Caco-2 (cell line): ENCODE data around the gene REC8. TPM values are rescaled to one million over a fixed set of nuclear protein-coding genes. Genes with fewer than 3 reads are reported as not detected.

Experiments
- BruUV-seq: library from RNA; stranded (reverse); fragments of 400-500 nt; replicated peaks from 2 replicates; lab custom pipeline; 2021; lab: Mats Ljungman, UMichigan
- CTCF ChIA-PET: fragments of 300-600 bp; sonication (Branson Sonifier 250); formaldehyde crosslinking; loops from one replicate; lab custom pipeline; 2022; ENCODE audit warnings: antibody characterized with exemption; lab: Charles Lee
- POLR2A ChIA-PET: fragments of 300-600 bp; sonication (Branson Sonifier 250); formaldehyde crosslinking; loops from one replicate; lab custom pipeline; 2022; ENCODE audit warnings: antibody characterized with exemption; lab: Charles Lee
- DNase-seq, 2 experiments: peaks; one replicate each; pipeline versions ENCODE4 v3.0.0 to v3.0.0-alpha.2; 2020 to 2022
- H3K27me3 ChIP-seq: replicated peaks from 2 replicates; pipeline ENCODE4 v1.6.0; 2011; ENCODE audit warnings: low read length; ENCODE audit not compliant: control insufficient read depth, insufficient read depth
- H3K36me3 ChIP-seq: 2 replicates; pipeline ENCODE4 v1.5.1; 2011; ENCODE audit warnings: low read length; ENCODE audit not compliant: control insufficient read depth, insufficient read depth
- H3K4me1 ChIP-seq: fragments of 250-450 bp; sonication (Bioruptor Pico); 2 replicates; pipeline ENCODE4 v1.5.1; 2020; ENCODE audit warnings: mild to moderate bottlenecking
- H3K4me3 ChIP-seq: 2 replicates; pipeline ENCODE4 v1.5.1; 2011; ENCODE audit warnings: low read depth, mild to moderate bottlenecking, control low read depth, low read length
- H3K9me3 ChIP-seq: fragments of 250-450 bp; sonication (Bioruptor Pico); 2 replicates; pipeline ENCODE4 v1.5.1; 2020; ENCODE audit warnings: mild to moderate bottlenecking, moderate library complexity
- H3K27ac Mint-ChIP-seq: one replicate; pipeline ENCODE4 v1.8.0; 2022; ENCODE audit warnings: mixed read lengths; ENCODE audit not compliant: unreplicated experiment
- H3K27me3 Mint-ChIP-seq: one replicate; pipeline ENCODE4 v1.8.0; 2022; ENCODE audit warnings: mixed read lengths; ENCODE audit not compliant: insufficient read depth, unreplicated experiment
- H3K36me3 Mint-ChIP-seq: one replicate; pipeline ENCODE4 v1.8.0; 2022; ENCODE audit warnings: mild to moderate bottlenecking, mixed read lengths; ENCODE audit not compliant: insufficient read depth, unreplicated experiment
- H3K4me1 Mint-ChIP-seq: one replicate; pipeline ENCODE4 v1.8.0; 2022; ENCODE audit warnings: low read depth, mixed read lengths; ENCODE audit not compliant: unreplicated experiment
- H3K4me3 Mint-ChIP-seq: one replicate; pipeline ENCODE4 v1.8.0; 2022; ENCODE audit warnings: mild to moderate bottlenecking, moderate library complexity, mixed read lengths; ENCODE audit not compliant: unreplicated experiment
- H3K9me3 Mint-ChIP-seq: one replicate; pipeline ENCODE4 v1.8.0; 2022; ENCODE audit warnings: mixed read lengths; ENCODE audit not compliant: unreplicated experiment
- CTCF ChIP-seq, 2 experiments: fragments of 200-600 bp in 1 of 2; IDR thresholded peaks; 1 replicate in 1 of 2; 2 replicates in 1 of 2; pipeline versions ENCODE4 v1.5.1 to v1.8.0; 2011 to 2022; ENCODE audit warnings: antibody characterized with exemption in 1 of 2, control low read depth in 1 of 2, inconsistent platforms in 1 of 2, low read depth in 1 of 2, low read length in 1 of 2, mild to moderate bottlenecking in 1 of 2, moderate library complexity in 1 of 2; ENCODE audit not compliant: insufficient read depth in 1 of 2, severe bottlenecking in 1 of 2, unreplicated experiment in 1 of 2
- intact Hi-C: fragments of 100-400 bp; cut with micrococcal nuclease; formaldehyde crosslinking; loops from one replicate; pipeline ENCODE4 v1.10.0; 2022; ENCODE audit not compliant: unreplicated experiment
- total RNA-seq: library from RNA; stranded (reverse); gene quantifications from 2 replicates; pipeline ENCODE4 v1.2.3, GENCODE V29; 2022

Gene REC8
- total RNA-seq, 1 experiment from 2014 or later, result 8.4 TPM

GRCh38 chr14:24123424-24124417 is 48.2 kb upstream of the REC8 start:
- intact Hi-C loops, result no loop called here
- no peak for DNase-seq
- Mint-ChIP-seq H3K36me3 (peaks cover 14% of the 10 kb centered on the region), H3K4me1 (no peaks in the 10 kb centered on the region), H3K27me3 (no peaks in the 10 kb centered on the region), H3K9me3 (no peaks in the 10 kb centered on the region), H3K27ac (no peak overlapping the region), H3K4me3 (no peak overlapping the region)
- BruUV-seq, result TSS peak; percentile 34
- ChIA-PET CTCF (interaction anchor here (0.6 kb wide), 1 partner anchor 1461 kb away, joined by 3 read pairs; no protein-coding TSS in a partner anchor), POLR2A (interaction anchor here (2.8 kb wide), 1 partner anchor 9 kb away, joined by 15 read pairs; the partner anchor contains the start of genes DCAF11 and NRL)
- no peaks in the 10 kb centered on the region for H3K4me1 ChIP-seq
- TF ChIP-seq CTCF (IDR thresholded peaks at IDR 0.05; ENCODE audit: insufficient read depth in 1 of 2, low read depth in 1 of 2, low read length in 1 of 2, severe bottlenecking in 1 of 2, unreplicated experiment in 1 of 2), result no peak
- H3K36me3 ChIP-seq, result peaks cover 4% of the 10 kb centered on the region
- H3K4me3 ChIP-seq, result no peak overlapping the region
- no peaks in the 10 kb centered on the region for H3K9me3 ChIP-seq
- no peaks in the 10 kb centered on the region for H3K27me3 ChIP-seq

- ChIA-PET POLR2A (interaction anchor here (2.8 kb wide), 1 partner anchor 12 kb away, joined by 15 read pairs; the partner anchor contains the start of genes DCAF11 and NRL), CTCF (interaction anchor here (1.2 kb wide), 2 partner anchors 12 to 18 kb away, joined by 3 to 4 read pairs; partner anchors contain the start of genes DCAF11 and NRL)
- no peak overlapping the region for H3K4me3 ChIP-seq
- no peaks in the 10 kb centered on the region for H3K36me3 Mint-ChIP-seq
- H3K4me3 Mint-ChIP-seq, result no peak overlapping the region
- no peak for TF ChIP-seq CTCF (IDR thresholded peaks at IDR 0.05; ENCODE audit: insufficient read depth in 1 of 2, low read depth in 1 of 2, low read length in 1 of 2, severe bottlenecking in 1 of 2, unreplicated experiment in 1 of 2)
- no peaks in the 10 kb centered on the region for H3K9me3 Mint-ChIP-seq
- H3K27me3 Mint-ChIP-seq, result no peaks in the 10 kb centered on the region
- H3K27ac Mint-ChIP-seq, result no peak overlapping the region
- no peaks in the 10 kb centered on the region for H3K9me3 ChIP-seq
- H3K27me3 ChIP-seq, result no peaks in the 10 kb centered on the region
- H3K4me1 ChIP-seq, result no peaks in the 10 kb centered on the region
- intact Hi-C loops, result no loop called here
- no peaks in the 10 kb centered on the region for H3K4me1 Mint-ChIP-seq
- H3K36me3 ChIP-seq, result no peaks in the 10 kb centered on the region; the same call in 1 of the 2 replicates
- no peak for DNase-seq
- no TSS peak for BruUV-seq
Measured at GRCh38 chr14:24126939-24127338, 44.9 kb upstream of the REC8 start.

GRCh38 chr14:24127673-24128072 is 44.2 kb upstream of the REC8 start:
- BruUV-seq, result no TSS peak
- Histone ChIP-seq H3K4me1 (no peaks in the 10 kb centered on the region), H3K4me3 (no peak overlapping the region), H3K36me3 (no peaks in the 10 kb centered on the region; the same call in 1 of the 2 replicates), H3K27me3 (no peaks in the 10 kb centered on the region), H3K9me3 (no peaks in the 10 kb centered on the region)
- Mint-ChIP-seq H3K27ac (no peak overlapping the region), H3K27me3 (no peaks in the 10 kb centered on the region), H3K4me1 (no peaks in the 10 kb centered on the region), H3K36me3 (no peaks in the 10 kb centered on the region), H3K9me3 (no peaks in the 10 kb centered on the region), H3K4me3 (no peak overlapping the region)
- ChIA-PET POLR2A (no interaction called here), CTCF (interaction anchor here (0.6 kb wide), 1 partner anchor 195 kb away, joined by 6 read pairs; no protein-coding TSS in a partner anchor)
- no peak for TF ChIP-seq CTCF (IDR thresholded peaks at IDR 0.05; ENCODE audit: insufficient read depth in 1 of 2, low read depth in 1 of 2, low read length in 1 of 2, severe bottlenecking in 1 of 2, unreplicated experiment in 1 of 2)
- intact Hi-C loops, result no loop called here
- no peak for DNase-seq
